T-helper 22 cell (primary cell): ENCODE data around the gene EXOSC7.

Experiments used
- DNase-seq: peaks from one replicate; pipeline ENCODE4 v3.0.0-alpha.2; 2020; ENCODE audit warnings: low read depth

The EXOSC7 gene

GRCh38 chr3:44992555-44993470 lies 16.8 kb downstream of the EXOSC7 start:
- DNase-seq = no peak

- no peak for DNase-seq
Measured at GRCh38 chr3:44993471-44994205, 17.6 kb downstream of the EXOSC7 start.

GRCh38 chr3:44995142-44995770 lies 19.2 kb downstream of the EXOSC7 start:
- no peak for DNase-seq

GRCh38 chr3:44996556-44996969 lies 20.5 kb downstream of the EXOSC7 start:
- DNase-seq = no peak

GRCh38 chr3:44999782-45000181 lies 23.7 kb downstream of the EXOSC7 start:
- no peak for DNase-seq

- no peak for DNase-seq
Measured at GRCh38 chr3:45000823-45001222, 24.8 kb downstream of the EXOSC7 start.

- DNase-seq = no peak
Measured at GRCh38 chr3:45001738-45002137, 25.7 kb downstream of the EXOSC7 start.

GRCh38 chr3:45002139-45002660 lies 26.2 kb downstream of the EXOSC7 start:
- no peak for DNase-seq

GRCh38 chr3:45002720-45003119 lies 26.7 kb downstream of the EXOSC7 start:
- no peak for DNase-seq

GRCh38 chr3:45003406-45003805 lies 27.4 kb downstream of the EXOSC7 start:
- DNase-seq = no peak

- no peak for DNase-seq
Measured at GRCh38 chr3:45003859-45004258, 27.8 kb downstream of the EXOSC7 start.

GRCh38 chr3:45007091-45007490 lies 31.0 kb downstream of the EXOSC7 start:
- DNase-seq = no peak

GRCh38 chr3:45008117-45008516 lies 32.1 kb downstream of the EXOSC7 start:
- no peak for DNase-seq

- DNase-seq = no peak
Measured at GRCh38 chr3:45009868-45010267, 33.8 kb downstream of the EXOSC7 start.

GRCh38 chr3:45010811-45011333 lies 34.8 kb downstream of the EXOSC7 start:
- DNase-seq = no peak

- DNase-seq = no peak
Measured at GRCh38 chr3:45011756-45012508, 35.9 kb downstream of the EXOSC7 start.

- DNase-seq = no peak
Measured at GRCh38 chr3:45012577-45012976, 36.5 kb downstream of the EXOSC7 start.

- DNase-seq = no peak
Measured at GRCh38 chr3:45016916-45017315, 40.9 kb downstream of the EXOSC7 start.

GRCh38 chr3:45017821-45018220 lies 41.8 kb downstream of the EXOSC7 start:
- no peak for DNase-seq

- DNase-seq = no peak
Measured at GRCh38 chr3:45020534-45020933, 44.5 kb downstream of the EXOSC7 start.

GRCh38 chr3:45021524-45022297 lies 45.7 kb downstream of the EXOSC7 start:
- no peak for DNase-seq
